Mammary epithelial cell (primary cell): ENCODE measurements around the gene INSC.

ENCODE experiments used
- CTCF ChIP-seq, 2 donors: IDR thresholded peaks in 1 of 2; conservative IDR thresholded peaks in 1 of 2; 2 replicates each; pipeline ENCODE4 v1.5.1; 2011 to 2012; ENCODE audit warnings: inconsistent platforms in 2 of 2, low read length in 2 of 2, mild to moderate bottlenecking in 2 of 2, control low read depth in 1 of 2, low read depth in 1 of 2; ENCODE audit not compliant: insufficient read depth in 1 of 2; ENCODE audit errors: extremely low read depth in 1 of 2
- EZH2 ChIP-seq: IDR thresholded peaks from 2 replicates; pipeline ENCODE4 v1.6.1; 2012; ENCODE audit warnings: low read length, inconsistent platforms, borderline replicate concordance

GRCh38 chr11:15199693-15200092, 85.0 kb downstream of the INSC start:
- TF ChIP-seq CTCF (conservative IDR thresholded peaks at IDR 0.05 in 1 of 2, IDR thresholded peaks at IDR 0.05 in 1 of 2; ENCODE audit: extremely low read depth in 1 of 2, insufficient read depth in 1 of 2, low read depth in 1 of 2, low read length in 2 of 2) (no peak), EZH2 (no peak)
